ENCODE results near the gene SYNPR.

Gene SYNPR

GRCh38 chr3:63278171-63279004 is at the start of gene SYNPR:
SYNPR (plus strand) TSS chr3:63278308.
- Histone ChIP-seq H3K9me3 (ENCODE audit: insufficient read depth, low read depth, low read length) (no peaks in the 10 kb centered on the region), H3K4me3 (ENCODE audit: low read length) (peak within 1 kb of the TSS; percentile 81), H3K36me3 (ENCODE audit: insufficient read depth, low read depth, low read length) (no peaks in the 10 kb centered on the region), H3K27me3 (ENCODE audit: insufficient read depth, low read length) (peaks cover 60% of the 10 kb centered on the region), H3K27ac (ENCODE audit: low read length) (no peak within 1 kb of the TSS), H3K4me1 (ENCODE audit: insufficient read depth, low read length) (peaks cover 3% of the 10 kb centered on the region; the same call in 1 of the 2 replicates), H3K9ac (ENCODE audit: low read depth, low read length) (peak within 1 kb of the TSS; percentile 47; the same call in 1 of the 2 replicates)

GRCh38 chr3:63228677-63229076 is 49.4 kb upstream of the SYNPR start:
- H3K9me3 ChIP-seq (ENCODE audit: insufficient read depth, low read depth, low read length) = no peaks in the 10 kb centered on the region
- no peak overlapping the region for H3K27ac ChIP-seq (ENCODE audit: low read length)
- peaks cover 15% of the 10 kb centered on the region; the same call in 1 of the 2 replicates for H3K4me1 ChIP-seq (ENCODE audit: insufficient read depth, low read length)
- no peaks in the 10 kb centered on the region for H3K36me3 ChIP-seq (ENCODE audit: insufficient read depth, low read depth, low read length)
- no peaks in the 10 kb centered on the region for H3K27me3 ChIP-seq (ENCODE audit: insufficient read depth, low read length)
- no peak overlapping the region for H3K9ac ChIP-seq (ENCODE audit: low read depth, low read length)
- no peak overlapping the region for H3K4me3 ChIP-seq (ENCODE audit: low read length)

- H3K27me3 ChIP-seq (ENCODE audit: insufficient read depth, low read length) = no peaks in the 10 kb centered on the region
- no peak overlapping the region for H3K27ac ChIP-seq (ENCODE audit: low read length)
- peaks cover 15% of the 10 kb centered on the region; the same call in 1 of the 2 replicates for H3K4me1 ChIP-seq (ENCODE audit: insufficient read depth, low read length)
- H3K4me3 ChIP-seq (ENCODE audit: low read length) = no peak overlapping the region
- no peaks in the 10 kb centered on the region for H3K9me3 ChIP-seq (ENCODE audit: insufficient read depth, low read depth, low read length)
- H3K9ac ChIP-seq (ENCODE audit: low read depth, low read length) = no peak overlapping the region
- H3K36me3 ChIP-seq (ENCODE audit: insufficient read depth, low read depth, low read length) = no peaks in the 10 kb centered on the region
Measured at GRCh38 chr3:63230146-63230545, 48.0 kb upstream of the SYNPR start.

GRCh38 chr3:63231643-63232042 is 46.5 kb upstream of the SYNPR start:
- Histone ChIP-seq H3K9me3 (ENCODE audit: insufficient read depth, low read depth, low read length) (no peaks in the 10 kb centered on the region), H3K27ac (ENCODE audit: low read length) (no peak overlapping the region), H3K27me3 (ENCODE audit: insufficient read depth, low read length) (no peaks in the 10 kb centered on the region), H3K4me3 (ENCODE audit: low read length) (no peak overlapping the region), H3K36me3 (ENCODE audit: insufficient read depth, low read depth, low read length) (no peaks in the 10 kb centered on the region), H3K4me1 (ENCODE audit: insufficient read depth, low read length) (peaks cover 15% of the 10 kb centered on the region; the same call in 1 of the 2 replicates), H3K9ac (ENCODE audit: low read depth, low read length) (no peak overlapping the region)

- no peak overlapping the region for H3K4me3 ChIP-seq (ENCODE audit: low read length)
- no peak overlapping the region for H3K27ac ChIP-seq (ENCODE audit: low read length)
- no peaks in the 10 kb centered on the region for H3K27me3 ChIP-seq (ENCODE audit: insufficient read depth, low read length)
- no peaks in the 10 kb centered on the region for H3K36me3 ChIP-seq (ENCODE audit: insufficient read depth, low read depth, low read length)
- H3K9ac ChIP-seq (ENCODE audit: low read depth, low read length) = no peak overlapping the region
- H3K4me1 ChIP-seq (ENCODE audit: insufficient read depth, low read length) = peaks cover 6% of the 10 kb centered on the region; the same call in 1 of the 2 replicates
- H3K9me3 ChIP-seq (ENCODE audit: insufficient read depth, low read depth, low read length) = no peaks in the 10 kb centered on the region
Measured at GRCh38 chr3:63232764-63233396, 45.2 kb upstream of the SYNPR start.

DNA sequence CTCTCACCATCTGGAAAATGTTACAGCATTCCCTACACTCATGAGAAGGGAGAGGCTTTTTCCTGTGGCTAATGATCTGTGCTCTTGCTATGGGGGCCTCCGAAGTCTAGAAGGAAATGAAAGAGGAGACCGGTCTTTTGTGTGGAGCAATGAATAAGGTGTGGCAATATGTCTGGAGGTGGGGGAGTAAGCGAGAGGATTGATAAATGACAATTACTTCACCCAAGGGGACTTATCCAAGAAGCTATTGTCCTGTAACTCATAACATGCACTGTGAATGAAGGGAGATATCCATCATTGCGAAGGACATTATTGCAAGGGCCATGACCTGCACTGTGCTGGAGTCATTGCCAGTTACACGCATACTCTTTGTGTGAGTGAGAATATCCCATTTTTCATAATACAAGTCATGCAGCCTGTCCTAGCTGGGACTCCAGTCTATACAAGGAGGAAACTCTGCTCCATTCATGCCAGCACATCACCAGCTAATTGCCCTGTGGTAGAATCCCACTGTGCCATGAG is 37.7 kb upstream of the SYNPR start:
- Histone ChIP-seq H3K9ac (ENCODE audit: low read depth, low read length) (no peak overlapping the region), H3K36me3 (ENCODE audit: insufficient read depth, low read depth, low read length) (no peaks in the 10 kb centered on the region), H3K4me3 (ENCODE audit: low read length) (no peak overlapping the region)

DNA sequence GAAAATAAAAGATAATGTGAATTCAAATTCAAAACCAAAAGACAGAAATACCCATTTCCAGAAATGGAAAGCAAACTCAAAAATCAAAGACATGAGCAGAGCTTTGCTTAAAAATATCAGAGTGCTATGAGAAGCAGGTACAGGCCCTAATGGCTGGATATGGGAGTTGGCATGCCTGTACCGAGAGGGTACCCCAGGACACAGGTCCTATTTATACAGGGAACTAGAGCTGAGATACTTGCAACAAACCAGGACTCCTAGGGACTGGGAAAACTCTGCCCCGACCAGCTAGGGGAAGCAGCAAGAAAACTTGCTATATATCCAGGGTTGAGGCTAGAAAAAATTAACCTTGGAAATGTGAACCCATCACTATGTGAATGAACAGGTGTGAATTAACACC is 36.0 kb upstream of the SYNPR start:
- no peak overlapping the region for H3K4me3 ChIP-seq (ENCODE audit: low read length)
- H3K9me3 ChIP-seq (ENCODE audit: insufficient read depth, low read depth, low read length) = no peaks in the 10 kb centered on the region
- H3K36me3 ChIP-seq (ENCODE audit: insufficient read depth, low read depth, low read length) = no peaks in the 10 kb centered on the region
- H3K4me1 ChIP-seq (ENCODE audit: insufficient read depth, low read length) = no peaks in the 10 kb centered on the region
- no peak overlapping the region for H3K27ac ChIP-seq (ENCODE audit: low read length)
- no peaks in the 10 kb centered on the region for H3K27me3 ChIP-seq (ENCODE audit: insufficient read depth, low read length)
- no peak overlapping the region for H3K9ac ChIP-seq (ENCODE audit: low read depth, low read length)

More for the DNA sequence above, 37.7 kb upstream of the SYNPR start:
- H3K9me3 ChIP-seq (ENCODE audit: insufficient read depth, low read depth, low read length) = no peaks in the 10 kb centered on the region
- H3K27ac ChIP-seq (ENCODE audit: low read length) = no peak overlapping the region
- H3K4me1 ChIP-seq (ENCODE audit: insufficient read depth, low read length) = no peaks in the 10 kb centered on the region
- H3K27me3 ChIP-seq (ENCODE audit: insufficient read depth, low read length) = no peaks in the 10 kb centered on the region

GRCh38 chr3:63244486-63244885 is 33.6 kb upstream of the SYNPR start:
- Histone ChIP-seq H3K9me3 (ENCODE audit: insufficient read depth, low read depth, low read length) (no peaks in the 10 kb centered on the region), H3K36me3 (ENCODE audit: insufficient read depth, low read depth, low read length) (no peaks in the 10 kb centered on the region), H3K4me3 (ENCODE audit: low read length) (no peak overlapping the region), H3K9ac (ENCODE audit: low read depth, low read length) (no peak overlapping the region), H3K27me3 (ENCODE audit: insufficient read depth, low read length) (no peaks in the 10 kb centered on the region), H3K27ac (ENCODE audit: low read length) (no peak overlapping the region), H3K4me1 (ENCODE audit: insufficient read depth, low read length) (no peaks in the 10 kb centered on the region)

- Histone ChIP-seq H3K27me3 (ENCODE audit: insufficient read depth, low read length) (no peaks in the 10 kb centered on the region), H3K4me1 (ENCODE audit: insufficient read depth, low read length) (no peaks in the 10 kb centered on the region), H3K27ac (ENCODE audit: low read length) (no peak overlapping the region), H3K36me3 (ENCODE audit: insufficient read depth, low read depth, low read length) (no peaks in the 10 kb centered on the region), H3K4me3 (ENCODE audit: low read length) (no peak overlapping the region), H3K9me3 (ENCODE audit: insufficient read depth, low read depth, low read length) (no peaks in the 10 kb centered on the region), H3K9ac (ENCODE audit: low read depth, low read length) (no peak overlapping the region)
Measured at GRCh38 chr3:63245726-63246241, 32.3 kb upstream of the SYNPR start.

DNA sequence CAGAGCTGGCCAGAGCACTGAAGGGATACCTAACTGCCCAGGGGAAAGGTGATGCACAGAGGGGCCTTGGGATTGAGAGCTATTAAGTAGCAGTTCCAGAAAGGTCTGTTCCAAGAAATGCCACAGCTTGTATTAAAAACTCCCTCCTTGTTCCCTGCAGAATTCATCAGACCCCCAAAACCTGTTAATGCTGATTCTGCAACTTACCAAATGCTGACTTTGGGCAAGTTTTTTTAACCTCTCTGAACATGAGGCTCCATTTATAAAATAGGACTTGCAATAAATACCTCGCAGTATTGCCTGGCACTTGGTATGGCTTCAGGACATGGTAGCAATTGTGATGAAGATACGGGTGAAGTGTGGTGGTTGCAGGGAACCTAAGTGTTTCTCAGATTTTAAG is 30.1 kb upstream of the SYNPR start:
- no peak overlapping the region for H3K4me3 ChIP-seq (ENCODE audit: low read length)
- no peak overlapping the region for H3K9ac ChIP-seq (ENCODE audit: low read depth, low read length)
- H3K27ac ChIP-seq (ENCODE audit: low read length) = no peak overlapping the region
- H3K27me3 ChIP-seq (ENCODE audit: insufficient read depth, low read length) = no peaks in the 10 kb centered on the region
- no peaks in the 10 kb centered on the region for H3K36me3 ChIP-seq (ENCODE audit: insufficient read depth, low read depth, low read length)
- no peaks in the 10 kb centered on the region for H3K9me3 ChIP-seq (ENCODE audit: insufficient read depth, low read depth, low read length)
- H3K4me1 ChIP-seq (ENCODE audit: insufficient read depth, low read length) = no peaks in the 10 kb centered on the region

- Histone ChIP-seq H3K9ac (ENCODE audit: low read depth, low read length) (no peak overlapping the region), H3K4me1 (ENCODE audit: insufficient read depth, low read length) (no peaks in the 10 kb centered on the region; the same call in 1 of the 2 replicates), H3K36me3 (ENCODE audit: insufficient read depth, low read depth, low read length) (no peaks in the 10 kb centered on the region)
Measured at GRCh38 chr3:63251499-63251898, 26.6 kb upstream of the SYNPR start.

More at GRCh38 chr3:63251499-63251898, 26.6 kb upstream of the SYNPR start:
- no peak overlapping the region for H3K4me3 ChIP-seq (ENCODE audit: low read length)
- H3K27ac ChIP-seq (ENCODE audit: low read length) = no peak overlapping the region
- H3K27me3 ChIP-seq (ENCODE audit: insufficient read depth, low read length) = no peaks in the 10 kb centered on the region
- no peaks in the 10 kb centered on the region for H3K9me3 ChIP-seq (ENCODE audit: insufficient read depth, low read depth, low read length)
